Right atrium auricular region (tissue), 2 donors: ENCODE results near the gene TPSAB1. TPM values are rescaled to one million over a fixed set of nuclear protein-coding genes. Genes with fewer than 3 reads are reported as not detected.

Source experiments
- DNase-seq: peaks from one replicate; pipeline ENCODE4 v3.0.0-alpha.2; 2019; ENCODE audit warnings: low spot score
- H3K27ac ChIP-seq, 2 donors: fragments of 200-600 bp; sonication (generic); 1 replicate in 1 of 2; 2 replicates in 1 of 2; pipeline ENCODE4 v1.5.1; 2016 to 2019
- H3K27me3 ChIP-seq, 2 donors: fragments of 200-600 bp; sonication (generic); one replicate each; pipeline versions ENCODE4 v1.5.1 to v1.6.0; 2017 to 2019
- H3K36me3 ChIP-seq: fragments of 200-600 bp; sonication (generic); one replicate; pipeline ENCODE4 v1.5.1; 2016
- H3K4me1 ChIP-seq, 2 donors: fragments of 200-600 bp; sonication (generic); one replicate each; pipeline versions ENCODE4 v1.5.1 to v1.6.0; 2017 to 2019
- H3K4me3 ChIP-seq, 2 donors: fragments of 200-600 bp; sonication (generic); 1 replicate in 1 of 2; 2 replicates in 1 of 2; pipeline ENCODE4 v1.5.1; 2017 to 2019; ENCODE audit warnings: mild to moderate bottlenecking in 1 of 2, moderate library complexity in 1 of 2
- H3K9me3 ChIP-seq, 2 donors: fragments of 200-600 bp; sonication (generic); one replicate each; pipeline ENCODE4 v1.5.1; 2019
- total RNA-seq, 2 donors: library from RNA; depleted of rRNA; stranded (reverse); fragments of >200 nt; gene quantifications; one replicate each; pipeline ENCODE4 v1.1.0, GENCODE V29; 2016
- TF ChIP-seq, protein P1 (sequence below), 2 donors: fragments of 200-600 bp; sonication (generic); IDR thresholded peaks; one replicate each; pipeline ENCODE4 v1.5.1; 2019; ENCODE audit warnings: antibody characterized with exemption in 2 of 2

The TPSAB1 gene
- total RNA-seq, 2 donors from 2014 or later: 2.6 to 8.9 TPM

- DNase-seq: no peak
- Histone ChIP-seq H3K4me3 (no peak overlapping the region), H3K27ac (no peak overlapping the region), H3K4me1 (peaks cover 0 to 19% of the 10 kb centered on the region in 2 donors), H3K27me3 (peaks cover 0 to 18% of the 10 kb centered on the region in 2 donors), H3K36me3 (no peaks in the 10 kb centered on the region), H3K9me3 (no peaks in the 10 kb centered on the region)
- TF ChIP-seq, protein P1, sequence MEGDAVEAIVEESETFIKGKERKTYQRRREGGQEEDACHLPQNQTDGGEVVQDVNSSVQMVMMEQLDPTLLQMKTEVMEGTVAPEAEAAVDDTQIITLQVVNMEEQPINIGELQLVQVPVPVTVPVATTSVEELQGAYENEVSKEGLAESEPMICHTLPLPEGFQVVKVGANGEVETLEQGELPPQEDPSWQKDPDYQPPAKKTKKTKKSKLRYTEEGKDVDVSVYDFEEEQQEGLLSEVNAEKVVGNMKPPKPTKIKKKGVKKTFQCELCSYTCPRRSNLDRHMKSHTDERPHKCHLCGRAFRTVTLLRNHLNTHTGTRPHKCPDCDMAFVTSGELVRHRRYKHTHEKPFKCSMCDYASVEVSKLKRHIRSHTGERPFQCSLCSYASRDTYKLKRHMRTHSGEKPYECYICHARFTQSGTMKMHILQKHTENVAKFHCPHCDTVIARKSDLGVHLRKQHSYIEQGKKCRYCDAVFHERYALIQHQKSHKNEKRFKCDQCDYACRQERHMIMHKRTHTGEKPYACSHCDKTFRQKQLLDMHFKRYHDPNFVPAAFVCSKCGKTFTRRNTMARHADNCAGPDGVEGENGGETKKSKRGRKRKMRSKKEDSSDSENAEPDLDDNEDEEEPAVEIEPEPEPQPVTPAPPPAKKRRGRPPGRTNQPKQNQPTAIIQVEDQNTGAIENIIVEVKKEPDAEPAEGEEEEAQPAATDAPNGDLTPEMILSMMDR (IDR thresholded peaks at IDR 0.05): no peak
Measured at GRCh38 chr16:1289477-1289866, 49.0 kb downstream of the TPSAB1 start.

- Histone ChIP-seq H3K9me3 (no peaks in the 10 kb centered on the region), H3K27ac (no peak overlapping the region), H3K36me3 (no peaks in the 10 kb centered on the region), H3K4me1 (peaks cover 0 to 19% of the 10 kb centered on the region in 2 donors), H3K4me3 (no peak overlapping the region), H3K27me3 (peaks cover 0 to 18% of the 10 kb centered on the region in 2 donors)
- no peak for DNase-seq
- TF ChIP-seq, protein P1 (IDR thresholded peaks at IDR 0.05): no peak
Measured at GRCh38 chr16:1290063-1290501, 49.6 kb downstream of the TPSAB1 start.

DNA sequence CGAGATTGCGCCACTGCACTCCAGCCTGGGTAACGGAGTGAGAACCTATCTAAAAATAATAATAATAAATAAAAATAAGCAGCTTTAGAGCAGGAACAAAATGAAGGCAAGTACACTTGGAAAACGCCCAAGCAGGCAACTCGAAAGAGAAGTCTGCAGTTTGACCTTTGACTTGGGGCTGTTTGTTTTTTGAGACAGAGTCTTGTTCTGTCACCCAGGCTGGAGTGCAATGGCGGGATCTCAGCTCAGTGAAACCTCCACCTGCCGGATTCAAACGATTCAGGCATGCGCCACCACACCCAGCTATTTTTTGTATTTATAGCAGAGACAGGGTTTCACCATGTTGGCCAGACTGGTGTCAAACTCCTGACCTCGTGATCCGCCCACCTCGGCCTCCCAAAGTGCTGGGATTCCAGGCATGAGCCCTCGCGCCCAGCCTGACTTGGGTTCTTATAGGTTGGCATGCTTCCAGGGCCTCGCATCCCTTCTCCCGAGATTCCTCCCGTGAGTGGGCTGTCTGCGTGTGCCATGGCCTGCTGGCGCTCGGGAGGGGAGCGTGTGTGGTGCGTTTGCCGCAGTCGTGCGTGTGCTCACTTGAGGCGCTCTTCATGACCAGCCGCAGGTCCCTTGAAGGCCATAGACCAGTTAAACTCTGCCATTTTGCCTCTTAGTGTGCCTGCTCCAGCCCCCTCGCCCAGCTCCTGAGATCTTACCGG, 50.5 kb downstream of the TPSAB1 start:
- Histone ChIP-seq H3K4me3 (no peak overlapping the region), H3K27me3 (peaks cover 0 to 16% of the 10 kb centered on the region in 2 donors), H3K36me3 (no peaks in the 10 kb centered on the region), H3K9me3 (no peaks in the 10 kb centered on the region), H3K4me1 (peaks cover 0 to 19% of the 10 kb centered on the region in 2 donors), H3K27ac (no peak overlapping the region)
- no peak for DNase-seq
- TF ChIP-seq, protein P1 (IDR thresholded peaks at IDR 0.05): no peak

GRCh38 chr16:1291576-1291974, 51.1 kb downstream of the TPSAB1 start:
- H3K36me3 ChIP-seq: no peaks in the 10 kb centered on the region
- peaks cover 0 to 11% of the 10 kb centered on the region in 2 donors for H3K27me3 ChIP-seq
- no peaks in the 10 kb centered on the region for H3K9me3 ChIP-seq
- no peak overlapping the region for H3K27ac ChIP-seq
- no peak for DNase-seq
- TF ChIP-seq, protein P1 (IDR thresholded peaks at IDR 0.05): no peak
- peaks cover 0 to 19% of the 10 kb centered on the region in 2 donors for H3K4me1 ChIP-seq
- H3K4me3 ChIP-seq: no peak overlapping the region

Other genes with a start within 250 kb of the TPSAB1 start
- 10 to 100 TPM in 1 of 2 donors, 1 to 10 TPM in 1; 2.7 to 14.1 TPM for gene SSTR5, start 168.0 kb upstream of the TPSAB1 start, total RNA-seq
- gene C1QTNF8, start 144.5 kb upstream of the TPSAB1 start, total RNA-seq: not detected
- gene CACNA1H, start 87.6 kb upstream of the TPSAB1 start, total RNA-seq: 1 to 10 TPM; 7.0 to 9.4 TPM
- not detected for gene TPSG1, start 15.4 kb upstream of the TPSAB1 start, total RNA-seq
- gene TPSB2, start 10.5 kb upstream of the TPSAB1 start, total RNA-seq: 10 to 100 TPM in 1 of 2 donors, 1 to 10 TPM in 1; 1.2 to 12.5 TPM
- under 1 TPM in 1 of 2 donors, not detected in 1; 0.63 TPM for gene TPSD1, start 15.4 kb downstream of the TPSAB1 start, total RNA-seq
- gene UBE2I, start 68.9 kb downstream of the TPSAB1 start, total RNA-seq: 10 to 100 TPM; 58.8 to 59.5 TPM
- gene BAIAP3, start 92.9 kb downstream of the TPSAB1 start, total RNA-seq: 1 to 10 TPM in 1 of 2 donors, under 1 TPM in 1; 0.35 to 2.4 TPM
- 10 to 100 TPM; 72.8 to 73.7 TPM for gene TSR3, start 111.2 kb downstream of the TPSAB1 start, total RNA-seq
- 10 to 100 TPM; 31.8 to 46.7 TPM for gene GNPTG, start 111.2 kb downstream of the TPSAB1 start, total RNA-seq
- 10 to 100 TPM; 11.0 to 17.6 TPM for gene UNKL, start 174.0 kb downstream of the TPSAB1 start, total RNA-seq
- 10 to 100 TPM; 13.4 to 19.7 TPM for gene UQCC4, start 180.0 kb downstream of the TPSAB1 start, total RNA-seq
- gene PERCC1, start 190.4 kb downstream of the TPSAB1 start, total RNA-seq: not detected
- gene CCDC154, start 203.9 kb downstream of the TPSAB1 start, total RNA-seq: not detected
- 10 to 100 TPM; 19.4 to 31.7 TPM for gene CLCN7, start 234.3 kb downstream of the TPSAB1 start, total RNA-seq
- under 1 TPM in 1 of 2 donors, not detected in 1; 0.24 TPM for gene PTX4, start 248.2 kb downstream of the TPSAB1 start, total RNA-seq